OCI-LY3 (cell line): ENCODE data around the gene VWA1.

ENCODE experiments used
- H2AFZ ChIP-seq: fragments of 200-600, 300-600 bp; shearing (Covaris generic); 2 replicates; pipeline ENCODE4 v1.6.0; 2014; ENCODE audit warnings: antibody characterized with exemption, low read depth, low read length
- H3K27ac ChIP-seq: fragments of 200-600, 300-600 bp; sonication (generic); 2 replicates; pipeline ENCODE4 v1.5.1; 2014; ENCODE audit warnings: mild to moderate bottlenecking, low read length, moderate library complexity, mixed read lengths
- H3K27me3 ChIP-seq: fragments of 200-600, 300-600 bp; sonication (generic); 2 replicates; pipeline ENCODE4 v1.6.1; 2014; ENCODE audit warnings: low read depth, low read length, mixed read lengths
- H3K36me3 ChIP-seq: fragments of 200-600, 300-600 bp; sonication (generic); replicated peaks from 2 replicates; pipeline ENCODE3; 2014; ENCODE audit warnings: low read depth, low read length, mixed read lengths
- H3K4me1 ChIP-seq: fragments of 300-600, 200-600 bp; sonication (generic); 2 replicates; pipeline ENCODE4 v1.6.1; 2014; ENCODE audit warnings: low read length, mixed read lengths
- H3K4me2 ChIP-seq: fragments of 200-600, 300-600 bp; sonication (generic); 2 replicates; pipeline ENCODE4 v1.6.1; 2014; ENCODE audit warnings: low read length, mixed read lengths
- H3K4me3 ChIP-seq: fragments of 300-600, 200-600 bp; sonication (generic); 2 replicates; pipeline ENCODE4 v1.5.1; 2014; ENCODE audit warnings: antibody characterized with exemption, mild to moderate bottlenecking, low read length, moderate library complexity
- H3K79me2 ChIP-seq: fragments of 300-600, 200-600 bp; shearing (Covaris generic); 2 replicates; pipeline ENCODE4 v1.6.1; 2014; ENCODE audit warnings: mild to moderate bottlenecking, low read length, mixed read lengths
- H3K9ac ChIP-seq: fragments of 300-600, 200-600 bp; shearing (Covaris generic); 2 replicates; pipeline ENCODE4 v1.6.0; 2014; ENCODE audit warnings: mild to moderate bottlenecking, low read length, moderate library complexity
- H3K9me3 ChIP-seq: fragments of 200-600, 300-600 bp; shearing (Covaris generic); 2 replicates; pipeline ENCODE4 v1.6.1; 2014; ENCODE audit warnings: low read length, mixed read lengths; ENCODE audit not compliant: insufficient read depth
- H4K20me1 ChIP-seq: fragments of 200-600, 300-600 bp; sonication (generic); 2 replicates; pipeline ENCODE4 v1.6.1; 2016; ENCODE audit warnings: low read length, mixed read lengths; ENCODE audit not compliant: insufficient read depth
- CTCF ChIP-seq: fragments of 200-600, 300-600 bp; sonication (generic); IDR thresholded peaks from 2 replicates; pipeline ENCODE4 v1.5.1; 2014; ENCODE audit warnings: antibody characterized with exemption, low read length, low read depth
- EZH2phosphoT487 ChIP-seq: fragments of 200-600 bp; shearing (Covaris generic); IDR thresholded peaks from 2 replicates; pipeline ENCODE4 v1.6.1; 2018; ENCODE audit warnings: antibody characterized with exemption, mixed run types, low read depth

Gene VWA1

GRCh38 chr1:1421147-1421906 is 14.2 kb upstream of the VWA1 start, which contains the start of gene ANKRD65:
Gene ANKRD65, minus strand, starts transcription at chr1:1421276. Its CDS starts 271 bp downstream, at chr1:1421005.
- Histone ChIP-seq H3K4me3 (no peak within 1 kb of the TSS), H3K36me3 (no peaks in the 10 kb centered on the region), H3K9me3 (no peaks in the 10 kb centered on the region), H3K4me1 (peaks cover 28% of the 10 kb centered on the region), H3K4me2 (no peak within 1 kb of the TSS), H3K9ac (no peak within 1 kb of the TSS), H3K27me3 (no peaks in the 10 kb centered on the region), H3K27ac (no peak within 1 kb of the TSS), H4K20me1 (no peaks in the 10 kb centered on the region), H3K79me2 (no peaks in the 10 kb centered on the region), H2AFZ (peak within 1 kb of the TSS; percentile 46; the same call in 1 of the 2 replicates)
- TF ChIP-seq CTCF (no peak), EZH2phosphoT487 (no peak)

DNA sequence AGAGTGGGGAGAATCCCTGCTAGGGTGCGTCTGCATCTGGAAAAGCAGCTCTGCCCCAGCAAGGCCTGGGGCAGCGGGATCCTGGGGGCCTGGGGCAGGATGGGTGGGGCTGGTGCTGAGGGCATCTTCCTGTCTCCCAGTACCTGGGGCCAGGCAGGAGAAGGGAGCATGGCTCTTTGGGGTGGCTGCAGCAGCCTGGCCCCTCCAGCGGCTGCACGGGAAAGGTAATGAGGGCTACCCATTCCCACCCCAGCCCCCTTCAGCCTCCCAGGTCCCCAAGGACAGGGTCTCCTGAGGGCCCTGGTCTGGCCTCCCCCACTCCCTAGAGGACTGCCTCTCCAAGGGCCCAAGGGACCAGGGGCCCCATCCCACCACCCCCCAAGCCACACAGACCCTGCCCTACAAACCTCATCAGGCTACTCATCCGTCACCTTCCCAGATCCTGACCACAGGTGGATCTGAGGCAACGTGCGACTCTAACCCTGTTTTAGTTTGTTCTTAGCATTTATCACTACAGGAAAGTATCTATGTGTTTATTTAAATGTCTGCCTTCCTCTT is 13.5 kb upstream of the VWA1 start:
- no peak overlapping the region for H3K4me2 ChIP-seq
- H3K9me3 ChIP-seq, result no peaks in the 10 kb centered on the region
- H3K4me3 ChIP-seq, result no peak overlapping the region
- H3K79me2 ChIP-seq, result no peaks in the 10 kb centered on the region
- H2AFZ ChIP-seq, result peak overlapping the region; percentile 46; the same call in 1 of the 2 replicates
- no peaks in the 10 kb centered on the region for H3K36me3 ChIP-seq
- no peak overlapping the region for H3K9ac ChIP-seq
- peaks cover 28% of the 10 kb centered on the region for H3K4me1 ChIP-seq
- H3K27ac ChIP-seq, result no peak overlapping the region
- H3K27me3 ChIP-seq, result no peaks in the 10 kb centered on the region
- H4K20me1 ChIP-seq, result no peaks in the 10 kb centered on the region
- TF ChIP-seq EZH2phosphoT487 (no peak), CTCF (no peak)

GRCh38 chr1:1422465-1423244 is 12.8 kb upstream of the VWA1 start:
- H3K9ac ChIP-seq, result no peak overlapping the region

More at GRCh38 chr1:1422465-1423244, 12.8 kb upstream of the VWA1 start:
- H3K9me3 ChIP-seq, result no peaks in the 10 kb centered on the region
- H3K79me2 ChIP-seq, result no peaks in the 10 kb centered on the region
- H3K36me3 ChIP-seq, result no peaks in the 10 kb centered on the region
- no peaks in the 10 kb centered on the region for H3K27me3 ChIP-seq
- TF ChIP-seq CTCF (no peak), EZH2phosphoT487 (no peak)
- peaks cover 25% of the 10 kb centered on the region for H3K4me1 ChIP-seq
- H2AFZ ChIP-seq, result peak overlapping the region; percentile 46; the same call in 1 of the 2 replicates
- no peak overlapping the region for H3K4me3 ChIP-seq
- H3K4me2 ChIP-seq, result no peak overlapping the region
- no peak overlapping the region for H3K27ac ChIP-seq
- H4K20me1 ChIP-seq, result no peaks in the 10 kb centered on the region
